B cell (primary cell): Measurements from ENCODE around the gene UCKL1. TPM values are rescaled to one million over a fixed set of nuclear protein-coding genes. Genes with fewer than 3 reads are reported as not detected.

Source experiments
- ATAC-seq: fragments of 200-7000 bp; cut with Tn5 transposase; one replicate; pipeline ENCODE4 v1.10.0; 2021; ENCODE audit warnings: low read depth, mild to moderate bottlenecking, moderate number of reproducible peaks, moderate library complexity
- CTCF ChIA-PET: fragments of 350-600 bp; sonication (Branson Sonifier 250); formaldehyde crosslinking; loops from one replicate; lab custom pipeline; 2021; ENCODE audit warnings: antibody characterized with exemption, inconsistent platforms; lab: Charles Lee
- POLR2A ChIA-PET: fragments of 350-600 bp; sonication (Branson Sonifier 250); formaldehyde crosslinking; loops from one replicate; lab custom pipeline; 2021; ENCODE audit warnings: antibody characterized with exemption; lab: Charles Lee
- DNase-seq: peaks from one replicate; pipeline ENCODE4 v3.0.0; 2013
- H2AFZ ChIP-seq: 2 replicates; pipeline ENCODE4 v1.6.1; 2012; ENCODE audit warnings: mild to moderate bottlenecking, low read depth, low read length; ENCODE audit not compliant: insufficient read depth, poor library complexity, severe bottlenecking
- H3K27ac ChIP-seq, 2 donors: 1 replicate in 1 of 2; 2 replicates in 1 of 2; pipeline ENCODE4 v1.5.1; 2012 to 2013; ENCODE audit warnings: low read length in 2 of 2, mild to moderate bottlenecking in 2 of 2, moderate library complexity in 1 of 2
- H3K27me3 ChIP-seq, 4 experiments: fragments of 200-600 bp in 1 of 4; sonication (generic) in 1 of 4; replicated peaks in 1 of 4; 1 replicate in 2 of 4; 2 replicates in 2 of 4; pipeline versions ENCODE4 v1.6.1 to v1.7.0; 2013 to 2016; ENCODE audit warnings: low read length in 3 of 4, mild to moderate bottlenecking in 2 of 4, mixed read lengths in 1 of 4, moderate library complexity in 1 of 4; ENCODE audit not compliant: insufficient read depth in 4 of 4, control insufficient read depth in 3 of 4; ENCODE audit errors: control extremely low read depth in 1 of 4
- H3K36me3 ChIP-seq, 2 experiments: replicated peaks in 1 of 2; 1 replicate in 1 of 2; 2 replicates in 1 of 2; pipeline versions ENCODE4 v1.6.1 to v1.7.1; 2013; ENCODE audit warnings: low read length in 1 of 2; ENCODE audit not compliant: insufficient read depth in 2 of 2, control insufficient read depth in 1 of 2; ENCODE audit errors: control extremely low read depth in 1 of 2, extremely low read depth in 1 of 2
- H3K4me1 ChIP-seq, 2 donors: fragments of 200-600 bp in 1 of 2; sonication (generic) in 1 of 2; 1 replicate in 1 of 2; 2 replicates in 1 of 2; pipeline versions ENCODE4 v1.5.1 to v1.6.1; 2013 to 2017; ENCODE audit warnings: low read length in 2 of 2; ENCODE audit not compliant: control insufficient read depth in 2 of 2, insufficient read depth in 2 of 2
- H3K4me2 ChIP-seq: replicated peaks from 2 replicates; pipeline ENCODE3; 2012; ENCODE audit warnings: mild to moderate bottlenecking, low read depth, low read length; ENCODE audit not compliant: poor library complexity, severe bottlenecking
- H3K4me3 ChIP-seq, 5 experiments: fragments of 200-600 bp in 1 of 5; sonication (generic) in 1 of 5; 1 replicate in 3 of 5; 2 replicates in 2 of 5; pipeline versions ENCODE4 v1.5.1 to v1.7.0; 2011 to 2016; ENCODE audit warnings: low read length in 4 of 5, mild to moderate bottlenecking in 4 of 5, low read depth in 2 of 5, control low read depth in 1 of 5, moderate library complexity in 1 of 5; ENCODE audit not compliant: insufficient read depth in 1 of 5; ENCODE audit errors: control extremely low read depth in 1 of 5, extremely low read depth in 1 of 5
- H3K79me2 ChIP-seq: fragments of 200-600 bp; sonication (generic); one replicate; pipeline ENCODE4 v1.6.0; 2016; ENCODE audit warnings: low read length; ENCODE audit not compliant: control insufficient read depth, insufficient read depth
- H3K9ac ChIP-seq: fragments of 200-600 bp; sonication (generic); 2 replicates; pipeline ENCODE4 v1.6.1; 2017; ENCODE audit warnings: mild to moderate bottlenecking, low read length, moderate library complexity
- H3K9me3 ChIP-seq, 3 donors: one replicate each; pipeline versions ENCODE4 v1.6.1 to v1.7.1; 2013; ENCODE audit warnings: low read length in 2 of 3; ENCODE audit not compliant: control insufficient read depth in 2 of 3, insufficient read depth in 1 of 3; ENCODE audit errors: control extremely low read depth in 1 of 3
- H4K20me1 ChIP-seq: 2 replicates; pipeline ENCODE4 v1.6.0; 2012; ENCODE audit warnings: mild to moderate bottlenecking, low read length; ENCODE audit not compliant: insufficient read depth, control insufficient read depth, poor library complexity, severe bottlenecking
- H3K27ac Mint-ChIP-seq: one replicate; pipeline ENCODE4 v1.8.0; 2021; ENCODE audit warnings: mixed read lengths
- H3K27me3 Mint-ChIP-seq: one replicate; pipeline ENCODE4 v1.8.0; 2021; ENCODE audit warnings: mixed read lengths
- H3K4me1 Mint-ChIP-seq: one replicate; pipeline ENCODE4 v1.8.0; 2021; ENCODE audit warnings: mixed read lengths
- H3K4me3 Mint-ChIP-seq: one replicate; pipeline ENCODE4 v1.8.0; 2021; ENCODE audit warnings: mixed read lengths
- H3K9me3 Mint-ChIP-seq: one replicate; pipeline ENCODE4 v1.8.0; 2022; ENCODE audit warnings: mixed read lengths; ENCODE audit not compliant: insufficient read depth
- CTCF ChIP-seq: fragments of 200-600 bp; IDR thresholded peaks from one replicate; pipeline ENCODE4 v1.8.0; 2022; ENCODE audit warnings: antibody characterized with exemption, mild to moderate bottlenecking
- EZH2 ChIP-seq: IDR thresholded peaks from 2 replicates; pipeline ENCODE4 v1.6.1; 2012; ENCODE audit warnings: borderline replicate concordance, low read depth, mild to moderate bottlenecking, moderate library complexity, low read length; ENCODE audit not compliant: insufficient read depth, poor library complexity, severe bottlenecking
- WGBS: methylation state at CpG from one replicate; pipeline ENCODE4 v1.1.5; 2013; ENCODE audit warnings: missing lambda C conversion rate; ENCODE audit not compliant: insufficient coverage; 5-methylcytosine and 5-hydroxymethylcytosine counted together
- intact Hi-C: fragments of 100-400 bp; cut with micrococcal nuclease; formaldehyde crosslinking; loops from one replicate; pipeline ENCODE4 v1.10.0; 2022
- polyA plus RNA-seq: library from polyadenylated mRNA; depleted of rRNA; stranded (reverse); fragments of >200 nt; gene quantifications from 2 replicates; pipeline ENCODE4 v1.2.3, GENCODE V29; 2012
- total RNA-seq, 2 donors: library from RNA; stranded (reverse); fragments of 120-200 nt in 1 of 2; gene quantifications; 1 replicate in 1 of 2; 2 replicates in 1 of 2; pipeline versions ENCODE4 v1.2.3 to v1.2.4, GENCODE V29; 2013 to 2022

UCKL1 gene
- total and polyA plus RNA-seq, 2 donors (not counting 1 experiment from before 2014, with no cell fraction given): 106 to 199 TPM

- Histone ChIP-seq H4K20me1 (no peaks in the 10 kb centered on the region), H3K9me3 (peaks cover 0 to 29% (median 0%) of the 10 kb centered on the region in 3 donors), H3K79me2 (no peaks in the 10 kb centered on the region), H3K9ac (no peak overlapping the region), H3K27ac (no peak overlapping the region), H3K4me2 (no peak overlapping the region), H2AFZ (no peak overlapping the region), H3K27me3 (no peaks in the 10 kb centered on the region), H3K36me3 (peaks cover 0 to 12% of the 10 kb centered on the region in 2 experiments), H3K4me1 (peaks cover 0 to 3% of the 10 kb centered on the region in 2 donors), H3K4me3 (no peak overlapping the region)
- no peak for TF ChIP-seq EZH2
- H3K27ac Mint-ChIP-seq: no peak overlapping the region
- ChIA-PET POLR2A (no interaction called here), CTCF (interaction anchor here (0.9 kb wide), 1 partner anchor 11 kb away, joined by 5 read pairs; no protein-coding TSS in a partner anchor)
- no peak for DNase-seq
- no peaks in the 10 kb centered on the region for H3K9me3 Mint-ChIP-seq
- intact Hi-C loops: no loop called here
- no peak for ATAC-seq
- H3K4me1 Mint-ChIP-seq: no peaks in the 10 kb centered on the region
- H3K4me3 Mint-ChIP-seq: no peak overlapping the region
- H3K27me3 Mint-ChIP-seq: no peaks in the 10 kb centered on the region
- WGBS: 98% methylated on average over 59 of the region's 61 CpGs
Observed at GRCh38 chr20:63962426-63963347, 6.5 kb upstream of the UCKL1 start.

- Mint-ChIP-seq H3K4me1 (peaks cover 6% of the 10 kb centered on the region), H3K4me3 (no peak overlapping the region), H3K9me3 (no peaks in the 10 kb centered on the region), H3K27ac (no peak overlapping the region), H3K27me3 (no peaks in the 10 kb centered on the region)
- intact Hi-C loops: no loop called here
- Histone ChIP-seq H3K4me3 (no peak overlapping the region), H3K9me3 (peaks cover 0 to 27% (median 0%) of the 10 kb centered on the region in 3 donors), H3K4me1 (peaks cover 8 to 11% of the 10 kb centered on the region in 2 donors), H3K9ac (no peak overlapping the region), H3K36me3 (peaks cover 0 to 12% of the 10 kb centered on the region in 2 experiments), H3K79me2 (no peaks in the 10 kb centered on the region), H3K27ac (no peak overlapping the region), H3K27me3 (no peaks in the 10 kb centered on the region), H2AFZ (no peak overlapping the region), H3K4me2 (no peak overlapping the region), H4K20me1 (no peaks in the 10 kb centered on the region)
- 94% methylated on average over 22 of the region's 26 CpGs for WGBS
- TF ChIP-seq CTCF (no peak), EZH2 (no peak)
- POLR2A ChIA-PET: no interaction called here
- CTCF ChIA-PET: interaction anchor here (0.9 kb wide), 1 partner anchor 12 kb away, joined by 5 read pairs; no protein-coding TSS in a partner anchor
- ATAC-seq (no peak), DNase-seq (no peak)
Observed at GRCh38 chr20:63961664-63962425, 5.6 kb upstream of the UCKL1 start.
